Activated T-helper 1 cell treated with anti-CD3 and anti-CD28 coated beads, Interleukin-12 subunit alpha, Interleukin-12 subunit beta, Interleukin-2, Interleukin-4 antibody, amounts not matched to agents 30 ng/mL and 10 ng/mL and 1 ng/mL, durations not matched to agents 14 hours and 24 hours and 36 hours (primary cell): Measurements from ENCODE around the gene ACACB. TPM values are rescaled to one million over a fixed set of nuclear protein-coding genes. Genes with fewer than 3 reads are reported as not detected.

Experiments
- DNase-seq: peaks from one replicate; pipeline ENCODE4 v3.0.0; 2021; ENCODE audit warnings: low spot score
- H3K27ac Mint-ChIP-seq: one replicate; pipeline ENCODE4 v1.8.0; 2021; ENCODE audit warnings: mild to moderate bottlenecking, mixed read lengths
- H3K27me3 Mint-ChIP-seq: one replicate; pipeline ENCODE4 v1.8.0; 2022; ENCODE audit warnings: mild to moderate bottlenecking, moderate library complexity, mixed read lengths; ENCODE audit not compliant: insufficient read depth
- H3K36me3 Mint-ChIP-seq: one replicate; pipeline ENCODE4 v1.8.0; 2021; ENCODE audit warnings: low read depth, mixed read lengths
- H3K4me1 Mint-ChIP-seq: one replicate; pipeline ENCODE4 v1.8.0; 2021; ENCODE audit warnings: low read depth, mixed read lengths
- H3K4me3 Mint-ChIP-seq: one replicate; pipeline ENCODE4 v1.8.0; 2021; ENCODE audit warnings: mild to moderate bottlenecking, moderate library complexity, mixed read lengths
- H3K9me3 Mint-ChIP-seq: one replicate; pipeline ENCODE4 v1.8.0; 2021; ENCODE audit warnings: mixed read lengths
- intact Hi-C: fragments of 100-400 bp; cut with micrococcal nuclease; formaldehyde crosslinking; loops from one replicate; pipeline ENCODE4 v1.15.1; 2024
- total RNA-seq: library from RNA; stranded (reverse); gene quantifications from 2 replicates; pipeline ENCODE4 v1.2.3, GENCODE V29; 2022

Gene ACACB
- total RNA-seq, 1 donor from 2014 or later: 6.9 TPM

- H3K27me3 Mint-ChIP-seq: no peaks in the 10 kb centered on the region
- peak; percentile 19 for DNase-seq
- no peak overlapping the region for H3K27ac Mint-ChIP-seq
- no peak overlapping the region for H3K4me3 Mint-ChIP-seq
- no peaks in the 10 kb centered on the region for H3K36me3 Mint-ChIP-seq
- intact Hi-C loops: loop anchor here (2.0 kb wide), 1 partner anchor 130 kb away; no protein-coding TSS in a partner anchor
- H3K4me1 Mint-ChIP-seq: no peaks in the 10 kb centered on the region
- H3K9me3 Mint-ChIP-seq: no peaks in the 10 kb centered on the region
Measured at GRCh38 chr12:109264095-109264942, 147.9 kb downstream of the ACACB start.

- H3K9me3 Mint-ChIP-seq: no peaks in the 10 kb centered on the region
- no peaks in the 10 kb centered on the region for H3K27me3 Mint-ChIP-seq
- DNase-seq: no peak
- H3K36me3 Mint-ChIP-seq: no peaks in the 10 kb centered on the region
- no peaks in the 10 kb centered on the region for H3K4me1 Mint-ChIP-seq
- no peak overlapping the region for H3K4me3 Mint-ChIP-seq
- intact Hi-C loops: loop anchor here (2.0 kb wide), 1 partner anchor 130 kb away; no protein-coding TSS in a partner anchor
- no peak overlapping the region for H3K27ac Mint-ChIP-seq
Measured at GRCh38 chr12:109264943-109265650, 148.7 kb downstream of the ACACB start.

GRCh38 chr12:109266106-109266879, 149.9 kb downstream of the ACACB start:
- no peaks in the 10 kb centered on the region for H3K27me3 Mint-ChIP-seq
- no peaks in the 10 kb centered on the region for H3K36me3 Mint-ChIP-seq
- no peaks in the 10 kb centered on the region for H3K4me1 Mint-ChIP-seq
- intact Hi-C loops: no loop called here
- no peak overlapping the region for H3K4me3 Mint-ChIP-seq
- no peak for DNase-seq
- H3K9me3 Mint-ChIP-seq: no peaks in the 10 kb centered on the region
- no peak overlapping the region for H3K27ac Mint-ChIP-seq

GRCh38 chr12:109267361-109267760, 151.0 kb downstream of the ACACB start:
- no peak overlapping the region for H3K27ac Mint-ChIP-seq
- H3K4me3 Mint-ChIP-seq: no peak overlapping the region
- DNase-seq: no peak
- no peaks in the 10 kb centered on the region for H3K27me3 Mint-ChIP-seq
- H3K4me1 Mint-ChIP-seq: no peaks in the 10 kb centered on the region
- intact Hi-C loops: no loop called here
- H3K36me3 Mint-ChIP-seq: no peaks in the 10 kb centered on the region
- H3K9me3 Mint-ChIP-seq: no peaks in the 10 kb centered on the region

GRCh38 chr12:109268896-109269295, 152.5 kb downstream of the ACACB start:
- Mint-ChIP-seq H3K4me1 (no peaks in the 10 kb centered on the region), H3K27me3 (peaks cover 2% of the 10 kb centered on the region), H3K9me3 (no peaks in the 10 kb centered on the region), H3K27ac (no peak overlapping the region), H3K4me3 (no peak overlapping the region), H3K36me3 (no peaks in the 10 kb centered on the region)
- no peak for DNase-seq
- intact Hi-C loops: no loop called here

GRCh38 chr12:109269428-109269827, 153.0 kb downstream of the ACACB start:
- Mint-ChIP-seq H3K36me3 (no peaks in the 10 kb centered on the region), H3K4me1 (no peaks in the 10 kb centered on the region), H3K27me3 (peaks cover 2% of the 10 kb centered on the region), H3K27ac (no peak overlapping the region), H3K9me3 (no peaks in the 10 kb centered on the region), H3K4me3 (no peak overlapping the region)
- no peak for DNase-seq
- intact Hi-C loops: no loop called here

GRCh38 chr12:109270494-109270893, 154.1 kb downstream of the ACACB start:
- Mint-ChIP-seq H3K4me1 (no peaks in the 10 kb centered on the region), H3K4me3 (no peak overlapping the region), H3K36me3 (no peaks in the 10 kb centered on the region), H3K27ac (no peak overlapping the region), H3K9me3 (no peaks in the 10 kb centered on the region), H3K27me3 (peaks cover 2% of the 10 kb centered on the region)
- intact Hi-C loops: no loop called here
- DNase-seq: no peak

- intact Hi-C loops: no loop called here
- Mint-ChIP-seq H3K27me3 (peaks cover 2% of the 10 kb centered on the region), H3K4me1 (no peaks in the 10 kb centered on the region), H3K36me3 (no peaks in the 10 kb centered on the region), H3K27ac (no peak overlapping the region), H3K4me3 (no peak overlapping the region), H3K9me3 (no peaks in the 10 kb centered on the region)
- no peak for DNase-seq
Measured at GRCh38 chr12:109271418-109271817, 155.0 kb downstream of the ACACB start.

- intact Hi-C loops: no loop called here
- Mint-ChIP-seq H3K4me1 (no peaks in the 10 kb centered on the region), H3K36me3 (no peaks in the 10 kb centered on the region), H3K9me3 (no peaks in the 10 kb centered on the region), H3K27ac (no peak overlapping the region), H3K27me3 (peaks cover 2% of the 10 kb centered on the region), H3K4me3 (no peak overlapping the region)
- no peak for DNase-seq
Measured at GRCh38 chr12:109273354-109273753, 157.0 kb downstream of the ACACB start.

- Mint-ChIP-seq H3K27ac (no peak overlapping the region), H3K9me3 (no peaks in the 10 kb centered on the region), H3K4me3 (no peak overlapping the region), H3K4me1 (no peaks in the 10 kb centered on the region), H3K27me3 (peaks cover 2% of the 10 kb centered on the region), H3K36me3 (no peaks in the 10 kb centered on the region)
- intact Hi-C loops: no loop called here
- no peak for DNase-seq
Measured at GRCh38 chr12:109274381-109274780, 158.0 kb downstream of the ACACB start.

- no peaks in the 10 kb centered on the region for H3K36me3 Mint-ChIP-seq
- intact Hi-C loops: no loop called here
- no peaks in the 10 kb centered on the region for H3K4me1 Mint-ChIP-seq
- H3K27ac Mint-ChIP-seq: no peak overlapping the region
- peaks cover 2% of the 10 kb centered on the region for H3K27me3 Mint-ChIP-seq
- H3K9me3 Mint-ChIP-seq: no peaks in the 10 kb centered on the region
- DNase-seq: no peak
- H3K4me3 Mint-ChIP-seq: no peak overlapping the region
Measured at GRCh38 chr12:109275173-109275572, 158.8 kb downstream of the ACACB start.

- intact Hi-C loops: no loop called here
- no peaks in the 10 kb centered on the region for H3K4me1 Mint-ChIP-seq
- H3K4me3 Mint-ChIP-seq: no peak overlapping the region
- peaks cover 2% of the 10 kb centered on the region for H3K27me3 Mint-ChIP-seq
- no peaks in the 10 kb centered on the region for H3K9me3 Mint-ChIP-seq
- H3K27ac Mint-ChIP-seq: no peak overlapping the region
- DNase-seq: no peak
- H3K36me3 Mint-ChIP-seq: no peaks in the 10 kb centered on the region
Measured at GRCh38 chr12:109276160-109276559, 159.8 kb downstream of the ACACB start.
